Measurements from ENCODE around the gene ZNF804A. TPM values are rescaled to one million over a fixed set of nuclear protein-coding genes. Genes with fewer than 3 reads are reported as not detected.

The ZNF804A gene
- total and polyA plus RNA-seq, 8 donors, result 0.03 to 3.7 (median 0.33) TPM; not detected in 2

DNA sequence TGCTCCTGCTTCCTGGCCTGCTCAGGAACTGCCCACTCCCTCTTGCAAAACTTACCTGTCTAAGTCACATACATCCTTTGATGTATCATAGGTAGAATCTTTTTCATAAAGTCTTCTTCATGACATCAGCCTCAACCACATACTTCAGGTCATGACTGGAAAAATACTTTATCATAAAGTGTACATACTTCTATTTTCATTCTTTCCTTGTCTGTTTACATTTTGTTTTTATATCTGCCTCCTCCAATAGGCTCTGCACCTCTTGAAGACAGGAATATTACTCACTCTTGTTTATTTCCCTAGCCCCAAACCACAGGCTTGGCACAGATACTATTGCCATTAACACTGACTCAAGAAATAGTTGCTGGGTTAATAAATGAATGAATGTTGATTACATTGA, 43.6 kb upstream of the ZNF804A start:
- no peak overlapping the region for H3K4me3 ChIP-seq
- no peak for DNase-seq
- no peak for TF ChIP-seq POLR2AphosphoS5 (IDR thresholded peaks at IDR 0.05)
- TF ChIP-seq EP300 (IDR thresholded peaks at IDR 0.05), result no peak
- TF ChIP-seq, protein P1, sequence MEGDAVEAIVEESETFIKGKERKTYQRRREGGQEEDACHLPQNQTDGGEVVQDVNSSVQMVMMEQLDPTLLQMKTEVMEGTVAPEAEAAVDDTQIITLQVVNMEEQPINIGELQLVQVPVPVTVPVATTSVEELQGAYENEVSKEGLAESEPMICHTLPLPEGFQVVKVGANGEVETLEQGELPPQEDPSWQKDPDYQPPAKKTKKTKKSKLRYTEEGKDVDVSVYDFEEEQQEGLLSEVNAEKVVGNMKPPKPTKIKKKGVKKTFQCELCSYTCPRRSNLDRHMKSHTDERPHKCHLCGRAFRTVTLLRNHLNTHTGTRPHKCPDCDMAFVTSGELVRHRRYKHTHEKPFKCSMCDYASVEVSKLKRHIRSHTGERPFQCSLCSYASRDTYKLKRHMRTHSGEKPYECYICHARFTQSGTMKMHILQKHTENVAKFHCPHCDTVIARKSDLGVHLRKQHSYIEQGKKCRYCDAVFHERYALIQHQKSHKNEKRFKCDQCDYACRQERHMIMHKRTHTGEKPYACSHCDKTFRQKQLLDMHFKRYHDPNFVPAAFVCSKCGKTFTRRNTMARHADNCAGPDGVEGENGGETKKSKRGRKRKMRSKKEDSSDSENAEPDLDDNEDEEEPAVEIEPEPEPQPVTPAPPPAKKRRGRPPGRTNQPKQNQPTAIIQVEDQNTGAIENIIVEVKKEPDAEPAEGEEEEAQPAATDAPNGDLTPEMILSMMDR (IDR thresholded peaks at IDR 0.05), result no peak
- no peak for TF ChIP-seq POLR2A (IDR thresholded peaks at IDR 0.05)
- H3K27me3 ChIP-seq, result no peaks in the 10 kb centered on the region
- H3K4me1 ChIP-seq, result no peaks in the 10 kb centered on the region
- intact Hi-C loops (cut with DNase I; ENCODE audit: low total_unique reads), result no loop called here
- H3K27ac ChIP-seq, result no peak overlapping the region
- no peaks in the 10 kb centered on the region for H3K9me3 ChIP-seq
- H3K36me3 ChIP-seq, result no peaks in the 10 kb centered on the region

DNA sequence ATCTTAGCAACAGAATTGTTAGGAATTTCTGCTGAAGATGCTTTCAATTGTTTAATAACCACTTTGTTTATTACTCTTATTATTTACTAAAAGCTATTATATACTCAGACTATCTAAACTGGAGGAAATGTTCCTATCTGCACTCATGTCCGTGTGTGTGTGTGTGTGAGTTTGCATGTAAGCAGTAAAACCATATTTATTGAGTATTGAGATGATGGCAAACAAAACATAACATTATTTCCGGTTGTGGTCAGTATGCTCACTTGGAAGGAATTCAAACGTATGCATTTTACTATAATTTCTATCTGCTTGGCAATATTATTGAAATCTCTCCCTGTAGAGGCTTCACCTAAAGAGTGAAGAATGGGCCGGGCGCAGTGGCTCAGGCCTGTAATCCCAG, 43.0 kb upstream of the ZNF804A start:
- no peak for DNase-seq
- Histone ChIP-seq H3K9me3 (peaks cover 0 to 3% (median 0%) of the 10 kb centered on the region in 4 donors), H3K4me3 (no peak overlapping the region), H3K4me1 (no peaks in the 10 kb centered on the region), H3K27me3 (no peaks in the 10 kb centered on the region), H3K27ac (no peak overlapping the region), H3K36me3 (no peaks in the 10 kb centered on the region)
- TF ChIP-seq POLR2AphosphoS5 (IDR thresholded peaks at IDR 0.05) (no peak), POLR2A (IDR thresholded peaks at IDR 0.05) (no peak), EP300 (IDR thresholded peaks at IDR 0.05) (no peak)
- TF ChIP-seq, protein P1 (IDR thresholded peaks at IDR 0.05), result no peak
- intact Hi-C loops (cut with DNase I; ENCODE audit: low total_unique reads), result no loop called here
- 72 to 91% (median 86%) methylated on average over 5 of the region's 5 CpGs for WGBS, 5 donors

- no peaks in the 10 kb centered on the region for H3K27me3 ChIP-seq
- no peak for DNase-seq
- intact Hi-C loops (cut with DNase I; ENCODE audit: low total_unique reads), result no loop called here
- peaks cover 0 to 7% (median 0%) of the 10 kb centered on the region in 4 donors for H3K9me3 ChIP-seq
- no peaks in the 10 kb centered on the region for H3K4me1 ChIP-seq
- H3K27ac ChIP-seq, result no peak overlapping the region
- H3K36me3 ChIP-seq, result no peaks in the 10 kb centered on the region
- 46 to 67% (median 60%) methylated on average over 1 of the region's 1 CpG for WGBS, 5 donors
- no peak overlapping the region for H3K4me3 ChIP-seq
- TF ChIP-seq, protein P1 (IDR thresholded peaks at IDR 0.05), result no peak
- TF ChIP-seq POLR2A (IDR thresholded peaks at IDR 0.05) (no peak), POLR2AphosphoS5 (IDR thresholded peaks at IDR 0.05) (no peak), EP300 (IDR thresholded peaks at IDR 0.05) (no peak)
These were observed 41.7 kb upstream of the ZNF804A start for GRCh38 chr2:184556639-184557038.

GRCh38 chr2:184558713-184559464, 39.4 kb upstream of the ZNF804A start:
- 79 to 85% (median 82%) methylated on average over 5 of the region's 5 CpGs for WGBS, 5 donors
- H3K4me3 ChIP-seq, result no peak overlapping the region

More at GRCh38 chr2:184558713-184559464, 39.4 kb upstream of the ZNF804A start:
- Histone ChIP-seq H3K27ac (no peak overlapping the region), H3K4me1 (no peaks in the 10 kb centered on the region), H3K27me3 (no peaks in the 10 kb centered on the region), H3K9me3 (peaks cover 0 to 7% (median 0%) of the 10 kb centered on the region in 4 donors), H3K36me3 (no peaks in the 10 kb centered on the region)
- TF ChIP-seq, protein P1 (IDR thresholded peaks at IDR 0.05), result no peak
- TF ChIP-seq POLR2AphosphoS5 (IDR thresholded peaks at IDR 0.05), result no peak
- TF ChIP-seq EP300 (IDR thresholded peaks at IDR 0.05), result no peak
- TF ChIP-seq POLR2A (IDR thresholded peaks at IDR 0.05), result no peak
- no peak for DNase-seq
- intact Hi-C loops (cut with DNase I; ENCODE audit: low total_unique reads), result no loop called here
